C4-2B (cell line): ENCODE results near the gene ARMC12.

Source experiments
- ZFX ChIP-seq: fragments of 450-650 bp; IDR thresholded peaks from 2 replicates; pipeline ENCODE4 v1.6.1; 2017
- TF ChIP-seq, protein P1 (sequence below): fragments of 450-650 bp; conservative IDR thresholded peaks from 2 replicates; pipeline ENCODE4 v1.5.1; 2017; ENCODE audit warnings: mild to moderate bottlenecking

GRCh38 chr6:35788423-35788982 lies 51.7 kb downstream of the ARMC12 start:
- TF ChIP-seq, protein P1, sequence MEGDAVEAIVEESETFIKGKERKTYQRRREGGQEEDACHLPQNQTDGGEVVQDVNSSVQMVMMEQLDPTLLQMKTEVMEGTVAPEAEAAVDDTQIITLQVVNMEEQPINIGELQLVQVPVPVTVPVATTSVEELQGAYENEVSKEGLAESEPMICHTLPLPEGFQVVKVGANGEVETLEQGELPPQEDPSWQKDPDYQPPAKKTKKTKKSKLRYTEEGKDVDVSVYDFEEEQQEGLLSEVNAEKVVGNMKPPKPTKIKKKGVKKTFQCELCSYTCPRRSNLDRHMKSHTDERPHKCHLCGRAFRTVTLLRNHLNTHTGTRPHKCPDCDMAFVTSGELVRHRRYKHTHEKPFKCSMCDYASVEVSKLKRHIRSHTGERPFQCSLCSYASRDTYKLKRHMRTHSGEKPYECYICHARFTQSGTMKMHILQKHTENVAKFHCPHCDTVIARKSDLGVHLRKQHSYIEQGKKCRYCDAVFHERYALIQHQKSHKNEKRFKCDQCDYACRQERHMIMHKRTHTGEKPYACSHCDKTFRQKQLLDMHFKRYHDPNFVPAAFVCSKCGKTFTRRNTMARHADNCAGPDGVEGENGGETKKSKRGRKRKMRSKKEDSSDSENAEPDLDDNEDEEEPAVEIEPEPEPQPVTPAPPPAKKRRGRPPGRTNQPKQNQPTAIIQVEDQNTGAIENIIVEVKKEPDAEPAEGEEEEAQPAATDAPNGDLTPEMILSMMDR: no peak
- no peak for TF ChIP-seq ZFX
